Measurements from ENCODE around the gene UNC5B. TPM values are rescaled to one million over a fixed set of nuclear protein-coding genes. Genes with fewer than 3 reads are reported as not detected.
A peak's percentile ranks its signal among the peaks of the same experiment; 100 is the strongest.

UNC5B gene
- total and polyA plus RNA-seq, 4 experiments from 2014 or later: not detected

DNA sequence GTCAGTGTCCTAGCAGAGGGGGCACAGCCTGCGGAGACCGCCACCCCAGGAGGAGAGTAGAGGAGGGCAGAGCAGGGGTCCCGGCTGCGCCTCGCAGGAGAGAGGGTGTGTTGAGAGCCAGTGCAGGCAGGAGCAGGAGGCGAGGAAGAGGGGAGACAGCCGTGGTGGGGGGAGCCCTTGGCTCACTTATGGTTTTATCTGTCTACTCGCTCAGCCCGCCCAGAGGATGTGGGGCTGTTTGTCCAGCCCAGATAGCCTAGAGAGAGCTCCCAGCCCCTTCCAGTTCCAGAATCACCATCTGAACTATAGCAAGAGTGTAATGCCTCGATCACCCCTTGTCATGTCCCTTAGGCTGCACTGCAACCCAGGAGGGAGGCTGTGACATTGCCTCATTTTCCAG, 133.3 kb downstream of the UNC5B start:
- Histone ChIP-seq H3K27ac (ENCODE audit: low read depth, low read length) (no peak overlapping the region), H3K36me3 (ENCODE audit: insufficient read depth, low read length) (no peaks in the 10 kb centered on the region), H3K4me3 (ENCODE audit: low read length in 2 of 2) (no peak overlapping the region), H3K4me1 (ENCODE audit: insufficient read depth, low read length) (no peaks in the 10 kb centered on the region), H3K27me3 (ENCODE audit: insufficient read depth, low read length) (no peaks in the 10 kb centered on the region), H3K9me3 (ENCODE audit: control insufficient read depth in 1 of 2, low read length in 2 of 2) (no peaks in the 10 kb centered on the region)
- intact Hi-C loops (cut with micrococcal nuclease): no loop called here
- Mint-ChIP-seq H3K4me3 (no peak overlapping the region), H3K27ac (no peak overlapping the region), H3K36me3 (peaks cover 0 to 2% of the 10 kb centered on the region in 2 donors), H3K4me1 (peaks cover 0 to 4% (median 0%) of the 10 kb centered on the region in 4 donors), H3K9me3 (no peaks in the 10 kb centered on the region), H3K27me3 (no peaks in the 10 kb centered on the region)
- ChIA-PET CTCF (ENCODE audit: partially characterized antibody) (no interaction called here), POLR2A (ENCODE audit: partially characterized antibody) (no interaction called here)
- DNase-seq: no peak

DNA sequence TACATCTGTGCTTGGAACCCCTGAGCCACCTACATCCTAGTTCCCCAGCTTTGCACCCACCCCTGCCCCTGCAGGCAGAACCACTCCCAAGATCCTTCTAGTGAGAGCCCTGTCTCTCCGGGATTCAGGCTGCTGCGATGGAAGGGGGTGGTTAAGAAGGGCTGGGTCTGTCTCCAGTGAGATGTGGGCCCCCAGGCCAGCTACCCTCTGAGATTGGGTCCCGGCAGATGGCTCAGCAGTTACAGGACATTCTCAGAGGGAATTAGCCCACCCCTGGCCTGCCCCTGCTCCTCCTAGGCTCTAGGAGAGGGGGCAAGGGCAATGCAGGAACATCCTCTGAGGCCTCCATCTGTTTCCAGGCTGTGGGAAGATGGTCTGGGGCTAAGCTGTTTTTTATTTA, 134.4 kb downstream of the UNC5B start:
- no peak overlapping the region for H3K27ac Mint-ChIP-seq
- peaks cover 0 to 8% (median 0%) of the 10 kb centered on the region in 4 donors for H3K4me1 Mint-ChIP-seq
- Histone ChIP-seq H3K27ac (ENCODE audit: low read depth, low read length) (no peak overlapping the region), H3K36me3 (ENCODE audit: insufficient read depth, low read length) (no peaks in the 10 kb centered on the region), H3K27me3 (ENCODE audit: insufficient read depth, low read length) (no peaks in the 10 kb centered on the region), H3K4me1 (ENCODE audit: insufficient read depth, low read length) (no peaks in the 10 kb centered on the region), H3K4me3 (ENCODE audit: low read length in 2 of 2) (no peak overlapping the region), H3K9me3 (ENCODE audit: control insufficient read depth in 1 of 2, low read length in 2 of 2) (no peaks in the 10 kb centered on the region)
- no peaks in the 10 kb centered on the region for H3K27me3 Mint-ChIP-seq
- no peaks in the 10 kb centered on the region for H3K9me3 Mint-ChIP-seq
- H3K4me3 Mint-ChIP-seq: no peak overlapping the region
- POLR2A ChIA-PET (ENCODE audit: partially characterized antibody): no interaction called here
- CTCF ChIA-PET (ENCODE audit: partially characterized antibody): no interaction called here
- intact Hi-C loops (cut with micrococcal nuclease): no loop called here
- peaks cover 0 to 6% of the 10 kb centered on the region in 2 donors for H3K36me3 Mint-ChIP-seq
- no peak for DNase-seq

DNA sequence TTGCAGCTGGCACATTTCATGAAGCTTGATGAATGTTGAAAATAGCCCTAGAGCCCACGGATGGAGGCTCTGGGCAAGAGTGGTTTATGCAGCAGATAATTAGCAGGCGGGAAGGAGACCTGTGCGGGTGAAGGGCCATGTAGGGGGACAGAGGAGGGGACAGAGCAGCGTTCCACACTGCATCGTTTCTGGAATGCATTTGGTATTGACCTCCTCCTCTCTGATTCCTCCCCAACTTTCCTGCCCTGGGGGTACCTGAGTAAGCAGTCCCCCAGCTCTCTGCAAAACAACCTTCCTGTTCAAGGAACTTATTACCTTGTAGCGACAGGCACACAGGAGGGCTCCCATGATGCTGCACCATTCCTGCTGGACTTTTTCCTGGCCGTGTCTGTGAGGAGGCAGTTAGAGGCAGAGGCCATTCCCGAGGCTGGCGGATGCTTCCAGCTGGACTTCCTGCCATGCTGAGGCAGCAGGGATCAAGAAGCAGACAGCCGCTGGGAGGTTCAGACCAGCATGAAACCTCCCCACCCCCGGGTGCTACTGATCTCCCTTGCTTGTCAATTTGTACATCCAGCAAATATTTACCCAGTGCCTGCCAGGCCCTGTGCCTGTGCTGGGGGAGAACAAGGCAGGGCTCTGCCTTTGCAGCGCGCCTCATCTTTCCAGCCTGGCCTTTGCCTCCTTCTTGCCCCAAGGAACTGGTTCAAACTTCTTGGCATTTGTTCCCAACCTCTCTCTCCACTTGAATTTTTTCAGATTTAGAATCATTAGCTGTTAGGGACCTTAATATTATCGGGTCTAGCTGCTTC, 135.4 kb downstream of the UNC5B start:
- DNase-seq: no peak
- no peaks in the 10 kb centered on the region for H3K9me3 Mint-ChIP-seq
- no peak overlapping the region for H3K4me3 ChIP-seq (ENCODE audit: low read length in 2 of 2)
- H3K27me3 ChIP-seq (ENCODE audit: insufficient read depth, low read length): no peaks in the 10 kb centered on the region
- H3K27ac Mint-ChIP-seq: no peak overlapping the region
- H3K4me1 Mint-ChIP-seq: peaks cover 0 to 8% (median 0%) of the 10 kb centered on the region in 4 donors
- no peaks in the 10 kb centered on the region for H3K27me3 Mint-ChIP-seq
- intact Hi-C loops (cut with micrococcal nuclease): no loop called here
- H3K4me3 Mint-ChIP-seq: no peak overlapping the region
- H3K9me3 ChIP-seq (ENCODE audit: control insufficient read depth in 1 of 2, low read length in 2 of 2): no peaks in the 10 kb centered on the region
- no peaks in the 10 kb centered on the region for H3K36me3 ChIP-seq (ENCODE audit: insufficient read depth, low read length)
- CTCF ChIA-PET (ENCODE audit: partially characterized antibody): no interaction called here
- H3K4me1 ChIP-seq (ENCODE audit: insufficient read depth, low read length): no peaks in the 10 kb centered on the region
- peaks cover 4 to 12% of the 10 kb centered on the region in 2 donors for H3K36me3 Mint-ChIP-seq
- POLR2A ChIA-PET (ENCODE audit: partially characterized antibody): no interaction called here
- H3K27ac ChIP-seq (ENCODE audit: low read depth, low read length): no peak overlapping the region

DNA sequence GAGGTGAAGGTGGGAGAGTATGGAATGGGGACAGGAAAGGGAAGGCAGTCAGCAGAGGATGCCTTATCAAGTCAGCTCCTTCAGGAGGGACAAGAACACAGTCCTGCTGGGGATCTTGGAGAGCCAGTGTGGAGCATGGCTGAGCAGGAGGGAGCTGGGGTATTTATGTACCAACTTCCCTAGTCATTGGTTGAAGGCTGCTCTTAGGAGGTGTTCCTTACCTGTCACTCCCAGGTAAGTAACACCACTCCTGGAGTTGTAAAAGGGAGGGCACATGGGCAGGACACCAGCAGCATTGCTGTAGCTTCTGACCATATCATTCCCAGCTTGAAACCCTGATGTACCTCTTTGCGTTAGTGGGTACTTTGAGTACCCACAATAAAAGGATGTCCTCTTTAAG, 136.5 kb downstream of the UNC5B start:
- H3K36me3 Mint-ChIP-seq: peaks cover 13 to 19% of the 10 kb centered on the region in 2 donors
- H3K27me3 Mint-ChIP-seq: no peaks in the 10 kb centered on the region
- intact Hi-C loops (cut with micrococcal nuclease): no loop called here
- no peak overlapping the region for H3K4me3 ChIP-seq (ENCODE audit: low read length in 2 of 2)
- H3K4me1 ChIP-seq (ENCODE audit: insufficient read depth, low read length): no peaks in the 10 kb centered on the region
- H3K4me3 Mint-ChIP-seq: no peak overlapping the region
- ChIA-PET POLR2A (ENCODE audit: partially characterized antibody) (no interaction called here), CTCF (ENCODE audit: partially characterized antibody) (interaction anchor here (0.8 to 0.9 kb wide), 2 partner anchors 29 to 36 kb away, joined by 3 read pairs; no protein-coding TSS in a partner anchor)
- H3K36me3 ChIP-seq (ENCODE audit: insufficient read depth, low read length): no peaks in the 10 kb centered on the region
- peaks cover 0 to 8% (median 0%) of the 10 kb centered on the region in 4 donors for H3K4me1 Mint-ChIP-seq
- peak overlapping the region in 1 of 7 donors; percentile 15 for H3K27ac Mint-ChIP-seq
- no peaks in the 10 kb centered on the region for H3K9me3 Mint-ChIP-seq
- no peaks in the 10 kb centered on the region for H3K9me3 ChIP-seq (ENCODE audit: control insufficient read depth in 1 of 2, low read length in 2 of 2)
- DNase-seq: no peak
- no peak overlapping the region for H3K27ac ChIP-seq (ENCODE audit: low read depth, low read length)
- no peaks in the 10 kb centered on the region for H3K27me3 ChIP-seq (ENCODE audit: insufficient read depth, low read length)

DNA sequence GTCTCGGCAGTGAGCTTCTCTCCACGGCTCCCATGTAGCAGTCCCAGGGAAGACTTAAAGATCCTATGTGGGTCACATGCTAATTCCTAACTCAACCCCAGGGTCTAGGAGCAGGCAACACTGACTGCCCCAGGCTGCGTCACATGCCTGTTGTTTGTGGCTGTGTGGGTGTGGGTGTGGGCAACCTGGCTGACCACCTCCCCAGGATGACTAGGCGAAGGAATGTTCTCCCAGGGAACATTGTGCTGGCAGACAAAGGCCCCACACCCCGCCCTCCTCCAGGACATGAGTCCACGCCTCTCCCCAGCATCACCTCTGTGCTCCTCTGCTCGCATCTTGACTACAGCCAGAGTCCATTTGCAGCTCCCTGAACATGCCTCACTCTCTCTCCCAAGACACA, 137.0 kb downstream of the UNC5B start:
- no peaks in the 10 kb centered on the region for H3K36me3 ChIP-seq (ENCODE audit: insufficient read depth, low read length)
- Mint-ChIP-seq H3K27ac (no peak overlapping the region), H3K27me3 (no peaks in the 10 kb centered on the region), H3K36me3 (peaks cover 14 to 23% of the 10 kb centered on the region in 2 donors), H3K4me1 (peaks cover 0 to 8% (median 0%) of the 10 kb centered on the region in 4 donors), H3K9me3 (no peaks in the 10 kb centered on the region), H3K4me3 (no peak overlapping the region)
- H3K4me1 ChIP-seq (ENCODE audit: insufficient read depth, low read length): no peaks in the 10 kb centered on the region
- no peaks in the 10 kb centered on the region for H3K9me3 ChIP-seq (ENCODE audit: control insufficient read depth in 1 of 2, low read length in 2 of 2)
- H3K4me3 ChIP-seq (ENCODE audit: low read length in 2 of 2): no peak overlapping the region
- H3K27me3 ChIP-seq (ENCODE audit: insufficient read depth, low read length): no peaks in the 10 kb centered on the region
- H3K27ac ChIP-seq (ENCODE audit: low read depth, low read length): no peak overlapping the region
- no peak for DNase-seq
- CTCF ChIA-PET (ENCODE audit: partially characterized antibody): interaction anchor here (0.9 kb wide), 1 partner anchor 35 kb away, joined by 3 read pairs; no protein-coding TSS in a partner anchor
- POLR2A ChIA-PET (ENCODE audit: partially characterized antibody): no interaction called here
- intact Hi-C loops (cut with micrococcal nuclease): no loop called here

DNA sequence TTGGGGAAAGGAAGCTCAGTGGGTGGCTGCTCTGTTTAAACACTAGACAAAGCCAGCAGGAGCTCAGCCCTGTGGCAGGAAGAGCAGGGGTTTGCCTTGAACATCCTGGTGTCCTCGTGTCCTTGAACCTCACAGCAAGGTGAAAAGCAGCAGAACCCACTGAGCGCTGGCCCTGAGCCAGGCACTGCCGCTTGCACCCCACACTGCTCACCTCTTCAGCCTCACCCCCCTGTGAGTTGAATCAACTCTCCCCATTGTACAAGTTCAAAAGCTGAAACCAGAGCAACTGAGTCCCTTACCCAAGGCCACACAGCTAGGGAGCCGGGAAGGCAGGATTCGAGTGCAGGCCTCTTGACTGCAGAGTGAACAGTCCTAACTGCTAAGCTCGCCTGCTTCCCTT, 138.7 kb downstream of the UNC5B start:
- CTCF ChIA-PET (ENCODE audit: partially characterized antibody): interaction anchor here (1.3 to 1.8 kb wide), 2 partner anchors 10 to 219 kb away, joined by 3 to 4 read pairs; no protein-coding TSS in a partner anchor
- Mint-ChIP-seq H3K27me3 (no peaks in the 10 kb centered on the region), H3K4me3 (no peak overlapping the region), H3K4me1 (peaks cover 0 to 8% (median 0%) of the 10 kb centered on the region in 4 donors), H3K36me3 (peaks cover 14 to 32% of the 10 kb centered on the region in 2 donors), H3K27ac (no peak overlapping the region), H3K9me3 (no peaks in the 10 kb centered on the region)
- Histone ChIP-seq H3K4me3 (ENCODE audit: low read length in 2 of 2) (no peak overlapping the region), H3K27me3 (ENCODE audit: insufficient read depth, low read length) (no peaks in the 10 kb centered on the region), H3K36me3 (ENCODE audit: insufficient read depth, low read length) (peaks cover 2% of the 10 kb centered on the region), H3K27ac (ENCODE audit: low read depth, low read length) (no peak overlapping the region), H3K9me3 (ENCODE audit: control insufficient read depth in 1 of 2, low read length in 2 of 2) (no peaks in the 10 kb centered on the region), H3K4me1 (ENCODE audit: insufficient read depth, low read length) (no peaks in the 10 kb centered on the region)
- intact Hi-C loops (cut with micrococcal nuclease): no loop called here
- no peak for DNase-seq
- POLR2A ChIA-PET (ENCODE audit: partially characterized antibody): no interaction called here

DNA sequence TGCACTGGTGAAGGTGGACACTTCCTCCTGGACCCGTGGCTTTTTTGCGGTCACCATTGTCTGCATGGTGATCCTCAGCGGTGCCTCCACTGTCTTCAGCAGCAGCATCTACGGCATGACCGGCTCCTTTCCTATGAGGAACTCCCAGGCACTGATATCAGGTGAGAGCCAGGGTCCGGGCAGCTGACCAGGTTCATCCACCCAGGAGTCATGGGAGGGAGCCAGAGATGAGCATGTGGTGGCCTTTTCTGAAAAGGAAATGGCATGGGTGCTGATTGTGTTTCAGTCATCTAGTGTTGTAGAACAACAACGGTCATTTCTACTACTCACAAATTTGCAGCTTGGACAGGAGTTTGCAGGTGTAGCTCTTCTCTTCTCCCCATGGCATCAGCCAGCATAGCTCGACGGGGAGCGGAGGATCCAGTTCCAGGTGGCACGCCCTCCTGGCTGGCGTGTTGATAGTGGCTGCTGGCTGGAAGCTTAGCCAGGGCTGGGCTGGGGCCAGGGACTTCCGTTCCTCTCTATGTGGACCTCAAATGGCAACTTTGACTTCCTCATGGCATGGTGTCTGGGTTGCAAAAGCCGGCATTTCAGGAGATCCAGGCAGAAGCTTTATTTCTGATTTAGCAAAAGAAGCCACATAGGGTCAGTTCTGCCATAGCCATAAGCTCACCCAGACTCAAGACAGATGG, 139.4 kb downstream of the UNC5B start:
- H3K9me3 ChIP-seq (ENCODE audit: control insufficient read depth in 1 of 2, low read length in 2 of 2): no peaks in the 10 kb centered on the region
- H3K27ac ChIP-seq (ENCODE audit: low read depth, low read length): no peak overlapping the region
- H3K27me3 ChIP-seq (ENCODE audit: insufficient read depth, low read length): no peaks in the 10 kb centered on the region
- Mint-ChIP-seq H3K4me3 (no peak overlapping the region), H3K27ac (no peak overlapping the region), H3K4me1 (peaks cover 0 to 8% (median 0%) of the 10 kb centered on the region in 4 donors), H3K9me3 (no peaks in the 10 kb centered on the region), H3K36me3 (peaks cover 14 to 37% of the 10 kb centered on the region in 2 donors), H3K27me3 (no peaks in the 10 kb centered on the region)
- no peak overlapping the region for H3K4me3 ChIP-seq (ENCODE audit: low read length in 2 of 2)
- H3K4me1 ChIP-seq (ENCODE audit: insufficient read depth, low read length): no peaks in the 10 kb centered on the region
- ChIA-PET CTCF (ENCODE audit: partially characterized antibody) (interaction anchor here (1.3 to 1.8 kb wide), 2 partner anchors 9 to 38 kb away, joined by 3 read pairs; no protein-coding TSS in a partner anchor), POLR2A (ENCODE audit: partially characterized antibody) (no interaction called here)
- intact Hi-C loops (cut with micrococcal nuclease): no loop called here
- DNase-seq: no peak
- peaks cover 4% of the 10 kb centered on the region for H3K36me3 ChIP-seq (ENCODE audit: insufficient read depth, low read length)
